ENCODE results near the gene AICDA. TPM values are rescaled to one million over a fixed set of nuclear protein-coding genes. Genes with fewer than 3 reads are reported as not detected.

AICDA gene
- total RNA-seq, result not detected

DNA sequence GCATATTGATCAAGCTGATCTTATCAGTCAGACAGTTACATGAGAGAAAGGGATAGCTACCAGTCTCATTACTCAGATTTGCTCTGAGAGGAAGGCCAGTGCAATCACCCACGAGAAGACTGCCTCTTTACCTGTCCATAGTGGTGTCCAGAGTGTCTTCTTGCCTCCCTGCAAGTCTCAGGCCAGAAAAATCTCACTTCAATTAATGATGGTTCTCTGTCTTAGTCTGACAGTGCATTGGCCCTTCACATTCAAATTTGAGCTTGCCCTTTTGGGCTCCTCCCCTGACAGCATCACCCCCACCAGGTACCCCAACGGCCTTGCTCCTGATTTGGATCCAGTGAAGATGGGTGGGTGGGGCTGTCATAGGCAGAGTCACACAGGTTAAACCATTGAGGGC, at the start of gene AICDA:
TSS of gene AICDA (minus strand) at position 231 of the 400 bp plus-strand sequence. CDS start at position 139, 92 bp downstream.
- no peak within 1 kb of the TSS for H3K27ac Mint-ChIP-seq
- H3K27me3 Mint-ChIP-seq, result peaks cover 5% of the 10 kb centered on the region
- ATAC-seq (ENCODE audit: low read depth) (no peak), DNase-seq (no peak)
- peaks cover 1% of the 10 kb centered on the region for H3K36me3 Mint-ChIP-seq
- peaks cover 10% of the 10 kb centered on the region for H3K4me1 Mint-ChIP-seq
- POLR2A ChIA-PET, result interaction anchor here (0.6 kb wide), 1 partner anchor 148 kb away, joined by 6 read pairs; no protein-coding TSS in a partner anchor
- no peak within 1 kb of the TSS for H3K4me3 Mint-ChIP-seq
- H3K9me3 Mint-ChIP-seq, result no peaks in the 10 kb centered on the region

DNA sequence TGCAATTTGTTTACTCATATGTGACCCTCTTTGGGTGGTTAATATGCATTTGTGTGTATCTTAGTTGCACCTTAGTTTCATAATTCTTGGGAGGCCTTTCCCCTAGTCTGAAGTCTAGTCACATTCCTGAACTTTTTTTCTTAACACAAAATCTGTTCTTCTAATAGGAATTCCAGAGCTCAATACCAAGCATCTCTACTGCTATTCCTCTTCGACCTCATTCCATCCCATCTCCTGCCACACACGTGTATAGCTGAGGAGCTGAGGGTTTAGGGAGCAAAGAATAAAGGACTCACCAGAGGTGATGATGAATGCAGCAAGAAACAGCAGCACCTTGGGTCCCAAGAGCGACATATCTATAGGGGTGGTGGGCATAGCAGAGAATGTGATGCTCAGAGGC, 49.1 kb upstream of the AICDA start:
- H3K27ac Mint-ChIP-seq, result no peak overlapping the region
- no peaks in the 10 kb centered on the region for H3K36me3 Mint-ChIP-seq
- no peaks in the 10 kb centered on the region for H3K4me1 Mint-ChIP-seq
- H3K9me3 Mint-ChIP-seq, result no peaks in the 10 kb centered on the region
- DNase-seq (no peak), ATAC-seq (ENCODE audit: low read depth) (no peak)
- POLR2A ChIA-PET, result no interaction called here
- H3K4me3 Mint-ChIP-seq, result no peak overlapping the region
- peaks cover 12% of the 10 kb centered on the region for H3K27me3 Mint-ChIP-seq

GRCh38 chr12:8661016-8661415, 48.4 kb upstream of the AICDA start:
- no peak overlapping the region for H3K27ac Mint-ChIP-seq
- no peaks in the 10 kb centered on the region for H3K36me3 Mint-ChIP-seq
- peaks cover 12% of the 10 kb centered on the region for H3K27me3 Mint-ChIP-seq
- no peak overlapping the region for H3K4me3 Mint-ChIP-seq
- ATAC-seq (ENCODE audit: low read depth) (no peak), DNase-seq (no peak)
- POLR2A ChIA-PET, result no interaction called here
- H3K9me3 Mint-ChIP-seq, result no peaks in the 10 kb centered on the region
- H3K4me1 Mint-ChIP-seq, result no peaks in the 10 kb centered on the region

DNA sequence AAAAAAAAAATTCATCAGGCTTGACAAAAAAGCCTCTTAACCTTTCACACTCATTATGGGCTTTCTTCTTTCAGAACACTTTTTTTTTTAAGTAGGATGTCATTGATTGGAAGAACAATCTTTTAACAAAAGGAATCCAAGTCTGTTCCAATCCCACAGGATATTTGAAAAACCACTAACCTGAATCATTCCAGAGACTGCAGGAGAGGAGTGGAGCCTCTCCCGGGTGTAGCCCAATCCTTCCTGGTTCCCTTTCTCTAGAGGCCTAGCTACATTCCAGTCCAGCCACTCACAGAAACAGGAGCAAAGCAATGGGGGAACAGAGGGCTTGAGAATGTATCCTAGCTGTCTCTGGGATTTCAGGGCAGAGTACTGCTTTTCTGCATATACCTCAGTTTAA, 45.7 kb upstream of the AICDA start:
- Mint-ChIP-seq H3K4me3 (no peak overlapping the region), H3K36me3 (no peaks in the 10 kb centered on the region), H3K9me3 (no peaks in the 10 kb centered on the region), H3K4me1 (no peaks in the 10 kb centered on the region), H3K27me3 (peaks cover 12% of the 10 kb centered on the region), H3K27ac (no peak overlapping the region)
- DNase-seq, result no peak
- ATAC-seq (ENCODE audit: low read depth), result no peak
- POLR2A ChIA-PET, result interaction anchor here (0.7 kb wide), 2 partner anchors 12 to 483 kb away, joined by 4 to 5 read pairs; no protein-coding TSS in a partner anchor

- no peak for ATAC-seq (ENCODE audit: low read depth)
Observed at GRCh38 chr12:8655421-8655820, 42.8 kb upstream of the AICDA start.

DNA sequence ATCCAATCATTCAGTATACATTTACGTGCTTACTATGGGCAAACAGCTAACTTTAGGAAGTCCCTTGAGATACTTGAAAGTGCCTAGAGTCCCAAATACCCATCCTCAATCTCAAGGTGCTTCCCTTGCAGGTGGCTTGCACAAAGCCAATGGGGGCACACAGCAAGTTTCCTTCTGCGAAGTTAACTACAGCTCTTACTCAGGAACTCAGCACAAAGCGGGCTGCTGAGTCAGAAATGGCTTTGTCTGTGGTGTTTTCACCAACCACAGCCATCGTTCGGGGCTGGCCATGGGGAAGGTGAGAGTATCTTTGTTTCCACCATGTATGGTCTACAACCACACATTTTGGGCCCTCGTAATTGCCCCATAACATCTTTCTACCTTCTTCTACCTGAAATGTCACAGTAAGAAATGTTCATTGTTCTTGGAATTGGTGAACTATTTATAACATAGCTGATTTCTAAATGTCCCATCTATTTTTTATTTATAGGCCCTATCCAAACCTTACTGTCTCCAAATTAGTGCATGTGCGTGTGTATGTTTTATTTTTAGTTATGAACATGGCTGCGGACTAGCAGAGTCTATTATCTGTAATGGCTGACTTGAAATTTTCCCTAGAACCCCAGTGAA, 36.0 kb upstream of the AICDA start:
- peaks cover 43% of the 10 kb centered on the region for H3K4me1 Mint-ChIP-seq
- peaks cover 6% of the 10 kb centered on the region for H3K27me3 Mint-ChIP-seq
- POLR2A ChIA-PET, result interaction anchor here (1.1 kb wide), 1 partner anchor 11 kb away, joined by 3 read pairs; no protein-coding TSS in a partner anchor
- peaks cover 8% of the 10 kb centered on the region for H3K36me3 Mint-ChIP-seq
- DNase-seq (peak; percentile 76), ATAC-seq (ENCODE audit: low read depth) (peak; percentile 78)
- H3K9me3 Mint-ChIP-seq, result no peaks in the 10 kb centered on the region
- peak overlapping the region; percentile 27 for H3K27ac Mint-ChIP-seq
- peak overlapping the region; percentile 9 for H3K4me3 Mint-ChIP-seq

More at GRCh38 chr12:8655421-8655820, 42.8 kb upstream of the AICDA start:
- no peak for DNase-seq
- no peaks in the 10 kb centered on the region for H3K9me3 Mint-ChIP-seq
- H3K27ac Mint-ChIP-seq, result no peak overlapping the region
- peaks cover 11% of the 10 kb centered on the region for H3K27me3 Mint-ChIP-seq
- POLR2A ChIA-PET, result no interaction called here
- H3K36me3 Mint-ChIP-seq, result no peaks in the 10 kb centered on the region
- no peak overlapping the region for H3K4me3 Mint-ChIP-seq
- H3K4me1 Mint-ChIP-seq, result no peaks in the 10 kb centered on the region

DNA sequence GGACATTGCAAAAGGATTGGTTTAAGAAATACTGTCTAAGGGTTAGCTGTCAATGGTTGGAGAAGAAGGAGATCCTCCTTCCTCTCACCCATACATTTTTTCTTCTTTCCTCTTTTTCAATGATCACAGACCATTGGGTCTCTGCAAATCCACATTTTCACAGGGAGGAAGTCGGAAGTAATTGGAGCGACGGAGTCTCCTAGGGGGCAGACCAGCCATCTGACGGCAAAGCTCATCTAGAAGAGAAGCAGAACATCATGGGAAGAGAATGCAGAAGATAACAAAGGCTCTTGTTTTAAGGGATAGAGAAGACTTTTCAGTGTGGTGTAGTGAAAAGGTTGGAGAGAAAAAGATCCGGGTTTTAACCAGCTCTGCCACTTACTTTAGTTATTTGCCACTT, 35.3 kb upstream of the AICDA start:
- H3K4me3 Mint-ChIP-seq, result no peak overlapping the region
- POLR2A ChIA-PET, result interaction anchor here (1.1 kb wide), 1 partner anchor 10 kb away, joined by 3 read pairs; no protein-coding TSS in a partner anchor
- H3K27ac Mint-ChIP-seq, result no peak overlapping the region

GRCh38 chr12:8644345-8645248, 31.9 kb upstream of the AICDA start:
- Mint-ChIP-seq H3K9me3 (no peaks in the 10 kb centered on the region), H3K36me3 (peaks cover 7% of the 10 kb centered on the region), H3K27ac (peak overlapping the region; percentile 93), H3K27me3 (peaks cover 1% of the 10 kb centered on the region), H3K4me1 (peaks cover 42% of the 10 kb centered on the region), H3K4me3 (peak overlapping the region; percentile 75)
- ATAC-seq (ENCODE audit: low read depth) (peak; percentile 78), DNase-seq (no peak)
- POLR2A ChIA-PET, result no interaction called here

More for the DNA sequence above, 35.3 kb upstream of the AICDA start:
- H3K4me1 Mint-ChIP-seq, result peaks cover 46% of the 10 kb centered on the region
- DNase-seq (no peak), ATAC-seq (ENCODE audit: low read depth) (no peak)
- H3K27me3 Mint-ChIP-seq, result peaks cover 6% of the 10 kb centered on the region
- H3K9me3 Mint-ChIP-seq, result no peaks in the 10 kb centered on the region
- peaks cover 8% of the 10 kb centered on the region for H3K36me3 Mint-ChIP-seq

DNA sequence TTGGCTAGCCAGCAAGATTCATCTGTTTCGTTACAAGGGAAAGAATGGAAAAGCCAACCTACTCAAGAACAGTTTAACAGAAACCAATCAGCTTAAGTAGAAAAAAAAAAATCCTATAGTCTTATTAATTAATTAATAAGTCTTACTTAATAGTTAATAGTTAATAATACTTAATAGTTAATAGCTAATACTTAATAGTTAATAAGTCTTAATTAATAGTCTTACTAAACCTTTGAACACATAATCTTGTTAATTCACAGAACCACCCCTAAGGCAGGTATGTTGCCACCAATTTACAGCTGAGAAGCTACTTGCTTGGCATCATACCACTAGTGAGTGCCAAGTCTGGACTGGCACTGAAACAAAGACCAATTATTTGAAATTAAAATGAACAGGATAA, 30.1 kb upstream of the AICDA start:
- H3K4me1 Mint-ChIP-seq, result peaks cover 26% of the 10 kb centered on the region
- H3K27ac Mint-ChIP-seq, result no peak overlapping the region
- no peak overlapping the region for H3K4me3 Mint-ChIP-seq
- no peaks in the 10 kb centered on the region for H3K27me3 Mint-ChIP-seq
- DNase-seq, result no peak
- POLR2A ChIA-PET, result interaction anchor here (0.7 kb wide), 1 partner anchor 16 kb away, joined by 3 read pairs; no protein-coding TSS in a partner anchor
- no peaks in the 10 kb centered on the region for H3K9me3 Mint-ChIP-seq
- no peak for ATAC-seq (ENCODE audit: low read depth)
- H3K36me3 Mint-ChIP-seq, result peaks cover 4% of the 10 kb centered on the region

GRCh38 chr12:8639936-8640335, 27.3 kb upstream of the AICDA start:
- Mint-ChIP-seq H3K36me3 (peaks cover 2% of the 10 kb centered on the region), H3K27ac (no peak overlapping the region), H3K27me3 (no peaks in the 10 kb centered on the region), H3K4me1 (peaks cover 14% of the 10 kb centered on the region), H3K4me3 (no peak overlapping the region), H3K9me3 (no peaks in the 10 kb centered on the region)
- no peak for DNase-seq
- no peak for ATAC-seq (ENCODE audit: low read depth)
- POLR2A ChIA-PET, result no interaction called here

DNA sequence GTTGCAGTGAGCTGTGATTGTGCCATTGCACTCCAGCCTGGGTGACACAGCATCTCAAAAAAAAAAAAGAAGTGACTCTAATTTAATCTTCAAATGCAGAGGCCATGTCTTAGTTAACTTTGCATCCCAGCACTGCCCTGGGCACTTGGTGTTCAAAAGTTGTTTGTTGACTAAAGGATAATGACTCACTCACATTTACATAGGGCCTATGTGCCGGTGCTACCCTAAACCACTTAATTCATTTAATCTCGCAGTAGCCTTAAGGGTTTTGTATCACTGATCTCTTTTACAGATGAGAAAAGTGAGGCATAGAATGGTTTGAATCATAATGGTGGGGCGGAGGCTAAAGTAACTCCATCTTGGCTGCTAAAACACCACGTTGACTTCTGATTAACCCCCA, 26.3 kb upstream of the AICDA start:
- no peaks in the 10 kb centered on the region for H3K9me3 Mint-ChIP-seq
- POLR2A ChIA-PET, result interaction anchor here (1.6 kb wide), 1 partner anchor 9 kb away, joined by 3 read pairs; no protein-coding TSS in a partner anchor
- no peak for ATAC-seq (ENCODE audit: low read depth)
- no peak overlapping the region for H3K27ac Mint-ChIP-seq
- DNase-seq, result no peak
- H3K27me3 Mint-ChIP-seq, result no peaks in the 10 kb centered on the region
- H3K36me3 Mint-ChIP-seq, result peaks cover 2% of the 10 kb centered on the region
- peaks cover 6% of the 10 kb centered on the region for H3K4me1 Mint-ChIP-seq
- no peak overlapping the region for H3K4me3 Mint-ChIP-seq

- POLR2A ChIA-PET, result interaction anchor here (1.6 kb wide), 1 partner anchor 10 kb away, joined by 3 read pairs; no protein-coding TSS in a partner anchor
- DNase-seq, result no peak
- Mint-ChIP-seq H3K27ac (no peak overlapping the region), H3K4me1 (no peaks in the 10 kb centered on the region), H3K36me3 (no peaks in the 10 kb centered on the region), H3K9me3 (peaks cover 1% of the 10 kb centered on the region), H3K4me3 (no peak overlapping the region), H3K27me3 (no peaks in the 10 kb centered on the region)
- no peak for ATAC-seq (ENCODE audit: low read depth)
Observed at GRCh38 chr12:8637666-8638065, 25.0 kb upstream of the AICDA start.

GRCh38 chr12:8637244-8637643, 24.6 kb upstream of the AICDA start:
- Mint-ChIP-seq H3K4me3 (no peak overlapping the region), H3K36me3 (no peaks in the 10 kb centered on the region), H3K4me1 (no peaks in the 10 kb centered on the region), H3K9me3 (peaks cover 1% of the 10 kb centered on the region), H3K27ac (no peak overlapping the region), H3K27me3 (no peaks in the 10 kb centered on the region)
- ATAC-seq (ENCODE audit: low read depth), result no peak
- DNase-seq, result no peak
- POLR2A ChIA-PET, result interaction anchor here (1.6 kb wide), 1 partner anchor 11 kb away, joined by 3 read pairs; no protein-coding TSS in a partner anchor

Data from activated naive CD8-positive, alpha-beta T cell treated with anti-CD3 and anti-CD28 coated beads, Interleukin-2, amount 10 ng/mL, durations not matched to agents 7 days and 5 days (primary cell).